SK-N-MC (cell line): ENCODE results near the gene IFIT5.
"Not testable (repeated sequence)": the region's sequence is repeated elsewhere in the genome, so short reads cannot be mapped to it uniquely, and the experiment has no call there.

ENCODE experiments used
- DNase-seq: peaks from one replicate; pipeline ENCODE4 v3.0.0-alpha.2; 2011; ENCODE audit warnings: low read depth, low spot score
- H3K27ac ChIP-seq: fragments of 200-600 bp; sonication (generic); 2 replicates; pipeline ENCODE4 v1.5.1; 2016; ENCODE audit warnings: mixed run types
- H3K36me3 ChIP-seq: fragments of 200-600 bp; sonication (generic); 2 replicates; pipeline ENCODE4 v1.6.1; 2017; ENCODE audit warnings: antibody characterized with exemption, low read length, mixed read lengths; ENCODE audit not compliant: insufficient read depth
- H3K4me3 ChIP-seq: fragments of 200-600 bp; sonication (generic); 2 replicates; pipeline ENCODE4 v1.5.1; 2016
- H3K9ac ChIP-seq: fragments of 200-600 bp; sonication (generic); 2 replicates; pipeline ENCODE4 v1.8.0; 2017; ENCODE audit warnings: mixed run types, mixed read lengths; ENCODE audit not compliant: insufficient read length
- H3K9me3 ChIP-seq: fragments of 200-600 bp; sonication (generic); 2 replicates; pipeline ENCODE4 v1.6.1; 2017; ENCODE audit warnings: low read depth, mild to moderate bottlenecking, antibody characterized with exemption, low read length, moderate library complexity, mixed read lengths
- EZH2 ChIP-seq: fragments of 200-600 bp; sonication (generic); IDR thresholded peaks from one replicate; pipeline ENCODE4 v1.6.1; 2017; ENCODE audit warnings: antibody characterized with exemption
- FOXP2 ChIP-seq: optimal IDR thresholded peaks from 2 replicates; pipeline ENCODE3; 2011; ENCODE audit warnings: mild to moderate bottlenecking, moderate library complexity; ENCODE audit not compliant: insufficient read depth; ENCODE audit errors: extremely low read length, control extremely low read depth
- POLR2AphosphoS5 ChIP-seq: IDR thresholded peaks from 2 replicates; pipeline ENCODE4 v1.6.1; 2012; ENCODE audit warnings: mild to moderate bottlenecking, low read depth, low read length, borderline replicate concordance

The IFIT5 gene

GRCh38 chr10:89440226-89441009 is 26.1 kb downstream of the IFIT5 start:
- H3K36me3 ChIP-seq, result no peaks in the 10 kb centered on the region
- DNase-seq, result no peak
- TF ChIP-seq POLR2AphosphoS5 (no peak), EZH2 (no peak), FOXP2 (no peak)
- no peak overlapping the region for H3K4me3 ChIP-seq
- H3K9ac ChIP-seq, result no peak overlapping the region
- H3K27ac ChIP-seq, result no peak overlapping the region
- H3K9me3 ChIP-seq, result no peaks in the 10 kb centered on the region

- H3K27ac ChIP-seq, result no peak overlapping the region
Measured at GRCh38 chr10:89442289-89442688, 27.9 kb downstream of the IFIT5 start.

GRCh38 chr10:89444819-89445218 is 30.5 kb downstream of the IFIT5 start:
- not testable (repeated sequence) for H3K36me3 ChIP-seq, H3K9me3 ChIP-seq, H3K9ac ChIP-seq, DNase-seq, H3K4me3 ChIP-seq, H3K27ac ChIP-seq

More at GRCh38 chr10:89442289-89442688, 27.9 kb downstream of the IFIT5 start:
- TF ChIP-seq POLR2AphosphoS5 (no peak), FOXP2 (no peak), EZH2 (no peak)
- H3K9ac ChIP-seq, result no peak overlapping the region
- H3K4me3 ChIP-seq, result no peak overlapping the region
- no peaks in the 10 kb centered on the region for H3K9me3 ChIP-seq
- no peak for DNase-seq
- no peaks in the 10 kb centered on the region for H3K36me3 ChIP-seq

- TF ChIP-seq EZH2 (no peak), FOXP2 (no peak)
- no peaks in the 10 kb centered on the region for H3K9me3 ChIP-seq
Measured at GRCh38 chr10:89450901-89451300, 36.5 kb downstream of the IFIT5 start.

GRCh38 chr10:89452193-89452592 is 37.8 kb downstream of the IFIT5 start:
- Histone ChIP-seq H3K36me3 (no peaks in the 10 kb centered on the region), H3K9ac (no peak overlapping the region)

More at GRCh38 chr10:89450901-89451300, 36.5 kb downstream of the IFIT5 start:
- Histone ChIP-seq H3K36me3 (no peaks in the 10 kb centered on the region), H3K9ac (no peak overlapping the region), H3K27ac (no peak overlapping the region), H3K4me3 (no peak overlapping the region)
- no peak for DNase-seq

GRCh38 chr10:89454561-89455347 is 40.4 kb downstream of the IFIT5 start:
- no peak for DNase-seq
- no peak overlapping the region for H3K27ac ChIP-seq
- TF ChIP-seq POLR2AphosphoS5 (no peak), FOXP2 (no peak), EZH2 (no peak)
- H3K9me3 ChIP-seq, result no peaks in the 10 kb centered on the region
- no peak overlapping the region for H3K4me3 ChIP-seq
- no peaks in the 10 kb centered on the region for H3K36me3 ChIP-seq
- H3K9ac ChIP-seq, result no peak overlapping the region

More at GRCh38 chr10:89452193-89452592, 37.8 kb downstream of the IFIT5 start:
- H3K27ac ChIP-seq, result no peak overlapping the region
- TF ChIP-seq FOXP2 (no peak), EZH2 (no peak), POLR2AphosphoS5 (no peak)
- DNase-seq, result no peak
- no peak overlapping the region for H3K4me3 ChIP-seq
- H3K9me3 ChIP-seq, result no peaks in the 10 kb centered on the region

- no peaks in the 10 kb centered on the region for H3K36me3 ChIP-seq
- H3K4me3 ChIP-seq, result no peak overlapping the region
- no peak for TF ChIP-seq EZH2
- no peak for TF ChIP-seq POLR2AphosphoS5
- TF ChIP-seq FOXP2, result no peak
- no peak overlapping the region for H3K9ac ChIP-seq
- H3K27ac ChIP-seq, result no peak overlapping the region
- no peaks in the 10 kb centered on the region for H3K9me3 ChIP-seq
- DNase-seq, result no peak
Measured at GRCh38 chr10:89458291-89458690, 43.9 kb downstream of the IFIT5 start.

- Histone ChIP-seq H3K4me3 (no peak overlapping the region), H3K36me3 (no peaks in the 10 kb centered on the region), H3K9ac (no peak overlapping the region), H3K27ac (no peak overlapping the region), H3K9me3 (no peaks in the 10 kb centered on the region)
- DNase-seq, result no peak
- TF ChIP-seq FOXP2, result no peak
- no peak for TF ChIP-seq EZH2
- TF ChIP-seq POLR2AphosphoS5, result no peak
Measured at GRCh38 chr10:89458784-89459183, 44.4 kb downstream of the IFIT5 start.
